NCI-H2081 (cell line): ENCODE data around the gene ITGB2.
"Not testable (repeated sequence)": the region's sequence is repeated elsewhere in the genome, so short reads cannot be mapped to it uniquely, and the experiment has no call there.

Source experiments
- DNase-seq, 2 experiments: peaks; one replicate each; lab custom pipeline; 2025; lab: John Stamatoyannopoulos, UW

ITGB2 gene

DNA sequence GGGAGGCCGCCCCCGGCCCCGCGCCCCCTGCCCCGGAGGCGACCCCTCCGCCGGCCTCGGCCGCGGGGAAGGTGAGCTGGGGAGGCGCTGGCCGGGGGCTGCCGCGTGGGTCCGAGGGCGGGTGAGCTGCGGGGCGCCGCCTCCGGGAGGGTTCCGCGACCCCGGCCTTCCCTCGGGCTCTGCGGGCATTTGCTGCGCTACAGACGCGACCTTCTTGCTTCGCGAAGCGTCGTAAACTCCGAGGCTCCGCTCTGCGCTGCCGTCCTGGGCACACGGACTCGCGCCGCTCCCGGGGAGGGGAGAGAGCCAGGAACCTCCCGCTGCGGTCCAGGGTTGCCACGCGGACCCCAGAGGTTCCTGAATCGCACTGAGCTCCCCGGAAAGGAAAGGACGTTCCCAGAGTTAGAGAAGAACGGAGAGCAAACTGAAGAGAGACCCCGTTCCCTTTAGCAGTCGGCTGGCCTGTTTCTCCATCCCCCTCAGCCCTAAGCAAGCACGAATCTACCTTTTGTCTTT is 19.5 kb upstream of the ITGB2 start:
- DNase-seq = no peak

DNA sequence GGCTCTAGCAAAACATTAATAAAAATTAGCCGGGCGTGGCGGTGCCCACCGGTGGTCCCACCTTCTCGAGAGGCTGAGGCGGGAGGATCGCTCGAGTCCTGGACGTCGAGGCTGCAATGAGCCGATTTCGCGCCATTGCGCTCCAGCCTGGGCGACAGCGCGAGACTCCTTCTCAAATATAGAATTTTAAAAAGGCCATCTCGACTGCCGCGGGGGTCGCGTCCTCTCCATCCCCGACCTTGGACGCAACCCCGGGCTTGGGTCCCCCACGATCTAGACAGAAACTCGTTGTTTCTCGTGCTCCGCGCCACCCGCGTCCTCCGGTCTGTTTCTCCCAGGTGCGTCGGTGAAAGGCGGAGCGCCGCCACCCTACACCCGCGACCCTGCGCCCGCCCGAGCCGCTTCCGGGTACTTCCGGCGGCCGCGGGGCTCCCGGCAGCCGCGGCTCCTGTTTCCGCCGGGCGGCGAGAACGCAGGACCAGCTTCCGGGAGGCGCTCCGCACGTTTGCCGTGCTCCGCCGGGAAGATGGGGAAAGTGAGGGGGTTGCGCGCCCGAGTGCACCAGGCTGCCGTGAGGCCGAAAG is 18.9 kb upstream of the ITGB2 start, which contains the start of gene SLX9:
SLX9 (plus strand) TSS at position 498 of the 584 bp plus-strand sequence; CDS start at position 527, 29 bp downstream.
- peak; percentile 59 to 77 for DNase-seq

DNA sequence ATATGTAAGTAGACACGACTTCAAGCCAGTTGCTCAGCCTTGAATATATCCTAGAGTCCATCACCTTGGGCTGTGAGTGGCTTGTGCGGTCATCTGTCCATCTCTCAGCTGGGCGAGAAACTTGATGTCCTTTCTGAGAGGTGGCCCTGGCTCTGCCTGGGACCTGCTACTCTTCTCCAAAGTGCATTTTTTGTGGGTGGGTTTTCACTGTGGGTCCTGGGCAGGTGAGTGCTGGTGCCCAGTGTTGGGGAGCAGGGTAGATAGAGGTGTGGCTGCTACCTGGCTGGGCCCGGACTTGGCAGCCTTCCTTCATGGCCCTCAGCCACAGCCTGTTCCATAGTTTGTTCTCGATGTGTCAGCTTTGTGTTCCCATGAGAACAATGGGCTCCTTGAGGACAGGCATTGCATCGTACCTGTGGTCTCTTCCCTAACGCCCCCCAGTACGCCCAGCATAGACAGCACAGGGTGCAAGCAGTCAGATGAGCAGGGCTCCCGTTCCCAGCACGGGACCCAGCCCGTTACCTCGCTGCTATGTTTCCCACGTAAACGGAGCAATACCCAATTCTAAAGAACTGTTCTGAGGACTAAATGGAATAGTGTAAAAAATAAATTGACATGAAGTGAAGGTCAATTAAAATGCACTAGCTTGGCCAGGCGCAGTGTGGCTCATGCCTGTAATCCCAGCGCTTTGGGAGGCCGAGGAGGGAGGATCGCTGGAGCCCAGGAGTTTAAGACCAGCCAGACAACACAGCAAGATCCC is 18.3 kb upstream of the ITGB2 start:
- no peak for DNase-seq

DNA sequence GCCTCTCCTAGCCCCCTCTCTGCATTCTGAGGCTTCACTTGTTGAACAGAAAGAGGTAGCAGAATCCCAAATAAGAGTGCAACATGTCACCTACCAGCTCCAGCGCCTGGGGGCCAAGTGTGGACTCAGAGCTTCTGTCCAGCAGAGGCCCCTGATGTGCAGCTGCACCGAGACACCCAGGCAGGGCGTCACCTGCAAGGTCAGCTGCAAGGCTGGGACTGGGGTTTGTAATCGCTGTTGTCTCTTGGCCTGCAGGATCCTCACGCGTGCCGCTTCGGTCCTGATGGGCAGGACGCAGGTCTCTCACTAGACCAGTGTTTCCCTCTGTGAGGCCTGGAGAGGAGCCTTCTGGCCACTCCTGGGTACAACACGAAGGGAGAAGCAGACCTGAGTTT is 14.8 kb upstream of the ITGB2 start:
- DNase-seq = no peak

DNA sequence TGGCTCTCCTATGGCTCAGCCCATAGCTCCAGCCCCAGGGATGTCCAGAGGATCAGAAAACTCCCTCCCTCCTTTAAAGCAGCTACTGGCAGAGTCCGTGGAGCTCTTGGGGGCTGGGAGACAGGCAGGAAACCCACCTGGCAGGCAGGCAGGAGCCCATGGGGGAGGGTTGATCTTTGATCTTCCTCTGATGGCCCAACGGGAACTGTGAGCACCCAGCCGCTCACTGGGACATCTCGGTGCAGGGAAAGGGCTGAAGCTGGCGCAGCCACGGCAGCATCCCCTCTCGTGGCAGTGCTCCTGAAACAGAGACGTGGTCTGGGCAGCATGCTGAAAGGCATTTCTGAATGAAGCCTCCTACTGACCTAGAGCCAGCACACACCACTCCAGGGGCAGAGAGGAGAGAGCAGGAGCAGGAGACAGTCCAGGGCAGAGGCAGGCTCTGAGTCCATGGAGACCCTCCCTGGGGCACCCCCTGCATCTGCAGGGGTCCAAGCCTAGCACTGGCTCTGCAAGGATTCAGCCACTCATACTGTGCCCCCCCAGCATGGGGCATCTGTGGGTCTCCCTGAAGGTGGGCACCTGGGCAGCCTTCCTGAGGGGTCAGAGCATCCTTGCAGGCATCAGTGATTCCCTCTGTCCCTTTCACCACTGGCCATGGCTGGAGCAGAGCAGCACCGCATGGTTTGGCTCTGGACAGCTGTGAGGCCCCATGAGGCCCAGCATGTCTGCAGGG is 14.3 kb upstream of the ITGB2 start:
- no peak for DNase-seq

DNA sequence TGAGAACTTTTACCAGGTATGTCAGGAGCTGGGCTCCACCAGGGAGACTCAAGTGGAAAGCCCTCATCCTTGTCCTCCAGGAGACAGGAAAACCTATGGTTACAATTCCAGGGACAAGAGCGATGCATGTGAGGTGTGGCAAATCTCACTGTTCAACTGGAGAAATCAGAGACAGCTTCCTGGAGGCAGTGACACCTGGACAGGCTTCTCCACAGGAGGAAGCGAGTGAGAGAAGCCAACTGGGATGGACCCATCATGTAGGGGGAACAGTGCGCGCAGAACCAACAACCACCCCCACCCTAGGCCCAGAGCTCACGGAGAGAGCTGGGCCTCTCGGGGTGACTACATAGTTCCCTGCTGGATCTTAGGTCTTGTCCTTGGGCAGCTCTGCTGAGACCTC is 13.6 kb upstream of the ITGB2 start:
- no peak for DNase-seq

DNA sequence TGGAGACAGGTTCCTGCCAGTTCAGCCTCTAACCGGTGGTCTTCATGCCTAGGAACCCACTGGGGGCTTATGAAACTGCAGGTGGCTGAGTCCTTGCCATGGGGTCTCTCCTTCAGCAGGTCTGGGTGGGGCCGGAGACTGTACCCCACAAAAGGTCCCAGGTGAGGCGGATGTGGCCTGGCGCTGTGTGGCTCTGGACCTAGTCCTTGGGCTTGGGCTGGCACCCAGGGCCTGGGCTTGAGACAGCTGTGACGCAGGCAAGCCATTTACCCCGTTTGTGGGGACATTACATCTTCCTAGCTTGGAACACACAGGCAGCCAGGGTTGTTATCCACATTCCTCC is 13.2 kb upstream of the ITGB2 start:
- DNase-seq = no peak

DNA sequence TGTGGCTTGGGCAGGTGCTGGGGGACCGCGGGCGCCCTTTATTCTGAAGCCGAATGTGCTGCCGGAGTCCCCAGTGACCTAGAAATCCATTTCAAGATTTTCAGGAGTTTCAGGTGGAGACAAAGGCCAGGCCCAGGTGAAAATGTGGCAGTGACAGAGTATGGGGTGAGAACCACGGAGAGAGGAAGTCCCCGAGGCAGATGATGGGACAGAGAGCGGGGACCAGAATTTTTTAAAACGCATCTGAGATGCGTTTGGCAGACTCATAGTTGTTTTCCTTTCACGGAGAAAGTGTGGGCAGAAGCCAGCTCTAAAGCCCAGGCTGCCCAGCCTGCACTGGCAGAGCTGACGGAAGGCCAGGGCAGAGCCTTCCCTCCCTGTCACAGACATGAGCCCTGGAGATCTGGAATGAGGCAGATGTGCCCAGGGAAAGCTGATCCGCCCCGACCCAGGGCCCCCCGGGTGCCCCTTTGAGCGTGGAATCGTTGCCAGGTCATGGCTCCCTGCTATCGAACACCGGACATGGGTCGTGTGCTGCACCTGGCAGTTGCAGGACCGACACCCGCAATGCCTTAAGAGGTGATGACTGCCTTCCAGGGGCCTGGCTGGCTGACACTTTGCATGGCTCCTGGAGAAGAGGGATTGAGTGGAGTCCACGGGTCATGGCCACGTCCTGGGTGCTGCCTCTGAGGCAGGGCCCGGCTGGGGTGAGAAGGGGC is 12.7 kb upstream of the ITGB2 start:
- DNase-seq = no peak

DNA sequence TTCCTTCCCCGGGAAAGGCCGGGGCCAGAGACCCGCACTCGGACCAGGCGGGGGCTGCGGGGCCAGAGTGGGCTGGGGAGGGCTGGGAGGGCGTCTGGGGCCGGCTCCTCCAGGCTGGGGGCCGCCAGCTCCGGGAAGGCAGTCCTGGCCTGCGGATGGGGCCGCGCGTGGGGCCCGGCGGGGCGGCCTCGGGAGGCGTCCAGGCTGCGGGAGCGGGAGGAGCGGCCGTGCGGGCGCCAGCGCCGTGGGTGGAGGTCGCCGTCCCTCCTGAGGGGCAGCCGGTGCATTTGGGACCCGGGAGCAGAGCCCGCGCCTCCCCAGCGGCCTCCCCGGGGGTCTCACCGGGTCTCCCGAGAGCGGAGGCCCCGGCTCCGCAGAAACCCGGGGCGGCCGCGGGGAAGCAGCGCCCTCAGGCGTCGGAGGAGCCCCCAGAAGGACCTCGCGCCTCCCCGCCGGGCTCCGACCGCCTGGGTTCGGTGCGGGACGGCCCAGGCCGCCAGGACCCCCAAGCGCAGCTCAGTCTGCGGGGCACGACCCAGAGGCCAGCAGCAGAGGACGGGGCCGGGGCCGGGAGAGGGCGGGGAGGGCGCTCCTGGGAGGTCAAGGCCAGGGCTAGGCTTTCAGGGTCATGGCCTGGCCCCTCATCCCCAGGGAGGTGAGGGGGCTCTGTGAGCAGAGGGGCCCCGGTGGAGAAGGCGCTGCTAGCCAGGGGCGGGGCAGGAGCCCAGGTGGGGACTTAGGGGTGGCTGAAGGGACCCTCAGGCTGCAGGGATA is 11.9 kb upstream of the ITGB2 start:
- no peak for DNase-seq

DNA sequence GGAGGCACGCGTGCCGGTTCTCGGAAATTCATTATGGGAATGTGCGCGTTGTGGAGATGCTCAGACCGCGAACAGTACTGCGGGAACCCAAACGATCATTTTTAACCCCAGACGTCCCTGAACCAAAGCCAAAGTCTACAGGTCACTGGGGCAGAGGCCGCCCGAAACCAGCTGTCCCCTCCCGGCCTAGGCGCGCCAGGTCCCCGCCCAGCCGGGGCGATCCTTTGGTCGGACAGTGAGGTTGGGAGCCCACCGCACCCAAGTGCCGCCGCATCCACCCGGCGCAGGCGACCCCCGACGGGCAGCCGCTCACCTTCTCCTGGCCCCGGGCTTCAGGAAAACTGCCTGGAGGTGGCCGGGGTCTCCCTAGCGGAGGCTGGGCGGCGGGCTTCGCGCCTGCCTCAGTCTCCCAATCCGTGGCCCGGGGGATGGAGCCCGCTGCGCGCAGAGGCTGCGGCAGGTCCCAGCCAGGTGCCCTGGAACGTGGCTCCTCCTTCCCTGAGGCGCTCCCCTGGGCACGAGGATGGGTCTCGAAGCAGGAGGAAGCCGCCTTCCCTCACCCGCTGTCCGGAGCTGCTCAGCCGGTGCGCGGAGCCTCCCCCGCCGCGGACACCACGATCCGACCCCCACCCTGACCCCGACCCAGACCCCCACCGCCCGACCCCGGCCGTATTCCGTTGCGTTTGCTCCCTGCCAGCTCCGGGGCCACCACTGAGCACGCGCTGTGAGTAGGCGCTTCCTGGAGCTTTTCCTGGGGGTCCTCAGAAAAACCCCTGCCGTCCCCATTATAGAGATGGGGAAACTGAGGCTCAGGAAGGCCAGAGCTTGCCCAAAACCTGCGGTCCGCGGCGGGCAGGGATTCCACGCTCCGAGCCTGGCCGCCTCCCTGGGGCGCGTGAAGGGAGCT is 11.1 kb upstream of the ITGB2 start:
- DNase-seq = no peak

DNA sequence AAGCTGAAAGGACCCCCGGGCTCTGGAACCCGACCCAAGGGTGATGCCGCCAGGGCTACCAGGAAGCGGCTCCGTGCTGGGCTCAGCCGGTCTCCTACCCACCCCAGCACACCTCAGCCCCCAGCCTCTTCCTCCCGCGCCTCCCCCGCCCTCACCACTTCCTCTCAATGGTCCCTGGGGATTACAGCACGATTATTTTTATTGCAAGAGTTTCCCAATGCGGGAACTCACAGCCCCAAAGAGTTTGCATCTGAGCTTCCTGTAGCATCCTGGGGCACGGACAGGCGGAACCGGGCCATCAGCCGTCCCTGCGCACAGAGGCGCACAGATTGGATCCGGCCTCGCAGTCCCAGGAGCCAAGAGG is 10.4 kb upstream of the ITGB2 start:
- no peak for DNase-seq

DNA sequence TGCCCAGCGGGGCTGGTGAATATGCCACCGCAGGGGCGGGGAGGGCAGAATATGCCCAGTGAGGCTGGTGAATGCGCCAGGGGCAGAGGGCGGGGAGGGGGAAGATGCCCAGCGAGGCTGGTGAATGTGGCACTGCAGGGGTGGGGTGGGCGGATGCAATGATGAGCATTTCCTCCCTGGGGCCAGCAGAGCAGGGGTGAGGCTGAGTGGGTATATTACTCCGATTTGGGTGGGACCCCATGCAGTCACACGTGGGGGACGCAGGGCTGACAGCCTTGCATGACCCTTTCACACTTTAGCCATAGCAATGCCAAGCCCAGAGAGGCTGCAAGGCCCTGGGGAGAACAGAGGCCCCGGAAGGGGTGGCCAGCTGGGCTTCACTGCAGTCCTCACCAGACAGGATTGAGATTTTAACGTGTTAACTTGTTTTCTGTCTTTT is 9.9 kb upstream of the ITGB2 start:
- DNase-seq = no peak

DNA sequence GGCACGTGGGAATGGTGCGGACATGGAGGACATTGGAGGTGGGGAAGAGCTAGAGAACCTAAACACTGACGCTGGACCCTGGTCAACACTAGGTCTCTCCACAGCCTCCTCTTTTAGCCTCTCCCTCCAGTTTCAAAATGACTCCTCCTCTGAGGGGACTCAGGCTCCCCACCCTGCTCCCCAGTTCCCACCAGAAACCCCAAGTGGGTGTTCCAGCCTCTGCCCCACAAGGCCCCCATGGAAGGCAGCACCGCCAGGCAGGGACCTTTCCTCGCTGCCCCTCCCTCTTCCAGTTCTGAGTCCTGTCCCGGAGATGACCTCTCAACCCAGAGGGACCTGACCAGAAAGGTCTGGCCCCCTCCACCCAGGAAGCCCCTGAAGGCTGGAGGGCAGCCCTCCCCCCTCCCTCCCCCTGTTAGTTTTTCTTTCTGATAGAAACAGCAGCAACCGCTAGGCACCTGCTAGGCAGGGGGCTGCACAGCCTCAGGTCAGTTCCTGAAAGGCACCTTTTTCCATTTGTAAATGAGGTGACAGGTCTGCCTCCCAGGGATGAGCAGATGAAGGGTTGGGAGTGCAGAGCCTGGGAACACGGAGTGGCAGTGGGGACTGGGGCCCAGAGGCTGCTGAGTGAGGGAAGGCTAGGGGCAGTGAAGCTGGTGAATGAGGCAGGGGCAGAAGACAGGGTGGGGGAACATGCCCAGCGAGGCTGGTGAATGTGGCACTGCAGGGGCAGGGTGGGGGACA is 9.3 kb upstream of the ITGB2 start:
- no peak for DNase-seq

DNA sequence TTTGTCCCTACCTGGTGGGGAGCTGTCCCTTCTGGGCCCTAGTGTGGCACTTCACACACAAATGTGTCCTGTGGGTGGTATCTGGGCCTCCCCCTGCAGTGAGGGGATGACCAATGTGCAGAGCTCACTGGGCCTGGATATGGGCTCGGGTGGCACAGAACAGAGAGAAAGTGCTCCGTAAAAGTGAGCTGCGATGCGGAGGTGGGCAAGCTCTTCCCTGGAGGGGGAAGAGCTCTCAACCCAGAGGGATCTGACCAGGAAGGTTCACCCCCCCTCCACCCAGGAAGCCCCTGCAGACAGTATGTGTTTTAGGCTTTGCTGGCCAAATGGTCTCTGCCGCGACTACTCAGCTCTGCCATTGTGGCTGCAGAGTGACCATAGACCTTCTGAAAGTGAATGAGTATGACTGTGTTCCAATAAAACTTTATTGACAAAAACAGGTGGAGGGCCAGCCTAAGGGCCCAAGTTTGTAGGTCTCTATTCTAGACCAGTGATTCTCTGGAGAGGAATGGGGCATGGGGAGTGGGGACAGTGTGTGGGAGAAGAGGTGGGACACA is 8.6 kb upstream of the ITGB2 start:
- DNase-seq = no peak

DNA sequence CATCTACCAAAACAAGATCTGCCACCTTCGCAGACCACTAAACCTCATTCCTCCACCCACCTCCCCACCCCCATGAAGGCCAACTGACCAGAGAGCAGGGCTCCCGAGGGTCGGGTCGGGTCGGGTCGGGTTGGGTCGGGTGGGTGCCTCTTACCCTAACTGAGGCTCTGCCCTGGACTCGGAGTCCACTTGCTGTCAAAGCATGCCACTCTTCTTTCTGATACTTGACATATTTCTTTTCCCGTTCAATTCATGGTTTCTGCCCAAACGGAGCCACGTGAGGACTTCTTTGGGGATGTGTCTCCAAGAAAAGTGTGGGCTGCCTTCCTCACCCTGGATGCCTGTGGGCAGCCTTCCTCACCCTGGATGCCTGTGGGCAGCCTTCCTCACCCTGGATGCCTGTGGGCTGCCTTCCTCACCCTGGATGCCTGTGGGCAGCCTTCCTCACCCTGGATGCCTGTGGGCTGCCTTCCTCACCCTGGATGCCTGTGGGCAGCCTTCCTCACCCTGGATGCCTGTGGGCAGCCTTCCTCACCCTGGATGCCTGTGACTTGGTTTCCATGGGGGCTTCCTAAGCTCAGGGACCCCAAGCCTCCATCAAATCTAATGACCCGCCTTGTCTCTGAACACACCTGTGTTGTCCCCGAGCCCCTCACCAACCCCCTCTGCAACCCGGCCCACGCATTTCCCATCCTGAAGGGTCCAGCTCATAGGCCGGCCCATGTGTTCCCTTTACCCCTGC is 8.0 kb upstream of the ITGB2 start:
- not testable (repeated sequence) for DNase-seq

DNA sequence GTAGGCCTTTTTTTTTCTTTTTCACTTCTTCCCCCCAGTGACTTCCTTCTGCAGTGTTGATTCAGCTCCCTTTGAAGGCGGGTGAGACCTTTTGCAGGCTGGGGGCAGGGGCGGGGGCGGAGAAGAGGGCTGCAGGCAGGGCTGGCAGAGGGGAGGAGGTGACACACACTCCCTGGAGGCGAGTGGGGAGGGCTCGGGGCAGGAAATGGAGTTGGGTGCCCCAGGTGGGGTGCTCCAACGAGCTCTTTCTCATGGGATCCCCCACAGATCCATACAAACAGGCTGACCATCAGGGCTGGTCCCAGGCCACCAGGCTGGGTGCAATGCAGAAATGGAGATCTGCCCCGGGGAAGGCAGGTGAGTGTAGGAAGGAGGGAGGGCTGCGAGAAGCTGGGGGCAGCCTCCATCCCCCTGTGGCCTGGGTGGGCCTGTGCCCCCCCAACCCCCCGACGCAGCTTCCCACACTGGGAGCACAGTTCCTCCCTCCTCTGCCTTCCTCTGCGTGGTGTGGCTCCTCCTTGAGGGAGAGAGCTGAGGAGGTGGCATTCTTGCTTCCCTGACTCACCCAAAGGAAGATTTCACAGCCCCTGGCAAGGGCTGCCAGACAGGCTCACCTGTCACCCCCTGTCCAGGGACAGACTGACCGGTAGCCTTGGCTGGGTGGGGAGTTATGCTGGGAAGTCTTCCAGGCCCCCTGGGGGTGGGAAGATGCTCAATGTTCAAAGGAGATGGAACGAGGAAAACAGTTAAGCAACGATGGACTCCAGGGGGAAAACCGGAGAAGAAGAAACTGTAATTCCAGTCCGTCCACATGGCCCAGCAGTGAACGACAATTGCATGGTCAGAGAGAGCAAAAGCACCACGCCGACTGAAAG is 7.1 kb upstream of the ITGB2 start:
- no peak for DNase-seq

DNA sequence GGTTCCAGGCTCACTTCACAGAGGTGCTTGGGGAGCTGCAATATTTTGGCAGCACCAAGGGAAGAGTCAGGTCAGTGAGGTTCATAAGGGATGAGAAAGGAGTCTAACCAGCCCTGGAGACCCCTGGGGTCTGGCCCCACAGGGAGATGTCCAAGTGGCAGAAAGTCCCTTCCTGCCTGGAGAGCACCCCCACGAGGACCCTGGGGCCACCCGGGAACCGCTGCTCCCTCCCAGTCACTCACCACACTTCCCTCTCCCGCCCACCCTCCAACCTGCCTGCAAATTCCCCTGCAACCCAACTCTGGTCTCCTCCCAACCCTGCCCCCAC is 6.5 kb upstream of the ITGB2 start:
- no peak for DNase-seq
